Sigmoid colon (tissue), 4 donors: ENCODE measurements around the gene DTNA.

Source experiments
- EP300 ChIP-seq, 4 donors: sonication (generic); formaldehyde crosslinking; IDR thresholded peaks; one replicate each; pipeline ENCODE4 v1.6.1; 2017; ENCODE audit warnings: antibody characterized with exemption in 4 of 4
- POLR2A ChIP-seq, 2 donors: fragments of 450-650 bp; IDR thresholded peaks; one replicate each; pipeline ENCODE4 v1.6.1; 2016; ENCODE audit warnings: antibody characterized with exemption in 2 of 2, mild to moderate bottlenecking in 2 of 2, moderate library complexity in 2 of 2
- TF ChIP-seq, protein P1 (sequence below), 4 experiments: fragments of 450-650 bp in 3 of 4; fragments of 200-600 bp in 1 of 4; IDR thresholded peaks; one replicate each; pipeline ENCODE4 v1.5.1; 2016 to 2019; ENCODE audit warnings: antibody characterized with exemption in 4 of 4, mild to moderate bottlenecking in 3 of 4, moderate library complexity in 2 of 4

- TF ChIP-seq POLR2A (IDR thresholded peaks at IDR 0.05) = no peak
- TF ChIP-seq, protein P1, sequence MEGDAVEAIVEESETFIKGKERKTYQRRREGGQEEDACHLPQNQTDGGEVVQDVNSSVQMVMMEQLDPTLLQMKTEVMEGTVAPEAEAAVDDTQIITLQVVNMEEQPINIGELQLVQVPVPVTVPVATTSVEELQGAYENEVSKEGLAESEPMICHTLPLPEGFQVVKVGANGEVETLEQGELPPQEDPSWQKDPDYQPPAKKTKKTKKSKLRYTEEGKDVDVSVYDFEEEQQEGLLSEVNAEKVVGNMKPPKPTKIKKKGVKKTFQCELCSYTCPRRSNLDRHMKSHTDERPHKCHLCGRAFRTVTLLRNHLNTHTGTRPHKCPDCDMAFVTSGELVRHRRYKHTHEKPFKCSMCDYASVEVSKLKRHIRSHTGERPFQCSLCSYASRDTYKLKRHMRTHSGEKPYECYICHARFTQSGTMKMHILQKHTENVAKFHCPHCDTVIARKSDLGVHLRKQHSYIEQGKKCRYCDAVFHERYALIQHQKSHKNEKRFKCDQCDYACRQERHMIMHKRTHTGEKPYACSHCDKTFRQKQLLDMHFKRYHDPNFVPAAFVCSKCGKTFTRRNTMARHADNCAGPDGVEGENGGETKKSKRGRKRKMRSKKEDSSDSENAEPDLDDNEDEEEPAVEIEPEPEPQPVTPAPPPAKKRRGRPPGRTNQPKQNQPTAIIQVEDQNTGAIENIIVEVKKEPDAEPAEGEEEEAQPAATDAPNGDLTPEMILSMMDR (IDR thresholded peaks at IDR 0.05) = no peak
- no peak for TF ChIP-seq EP300 (IDR thresholded peaks at IDR 0.05)
Measured at GRCh38 chr18:34928754-34929335, 218.7 kb downstream of the DTNA start.
